Dendritic cell treated with granulocyte-macrophage colony-stimulating factor and Interleukin-4, amounts not matched to agents 40 ng/mL and 50 ng/mL, for 4 days (primary cell): ENCODE results near the gene RASAL2.
A peak's percentile ranks its signal among the peaks of the same experiment; 100 is the strongest.

Experiments used
- H3K27ac Mint-ChIP-seq: one replicate; pipeline ENCODE4 v1.8.0; 2022; ENCODE audit warnings: mild to moderate bottlenecking, mixed read lengths
- H3K27me3 Mint-ChIP-seq: one replicate; pipeline ENCODE4 v1.8.0; 2022; ENCODE audit warnings: mild to moderate bottlenecking, mixed read lengths
- H3K36me3 Mint-ChIP-seq: one replicate; pipeline ENCODE4 v1.8.0; 2022; ENCODE audit warnings: low read depth, mixed read lengths
- H3K4me1 Mint-ChIP-seq: one replicate; pipeline ENCODE4 v1.8.0; 2022; ENCODE audit warnings: low read depth, mixed read lengths
- H3K4me3 Mint-ChIP-seq: one replicate; pipeline ENCODE4 v1.8.0; 2022; ENCODE audit warnings: mild to moderate bottlenecking, moderate library complexity, mixed read lengths
- H3K9me3 Mint-ChIP-seq: one replicate; pipeline ENCODE4 v1.8.0; 2022; ENCODE audit warnings: mixed read lengths
- intact Hi-C: fragments of 100-400 bp; cut with micrococcal nuclease; formaldehyde crosslinking; loops from one replicate; pipeline ENCODE4 v1.15.0; 2022

Gene RASAL2

DNA sequence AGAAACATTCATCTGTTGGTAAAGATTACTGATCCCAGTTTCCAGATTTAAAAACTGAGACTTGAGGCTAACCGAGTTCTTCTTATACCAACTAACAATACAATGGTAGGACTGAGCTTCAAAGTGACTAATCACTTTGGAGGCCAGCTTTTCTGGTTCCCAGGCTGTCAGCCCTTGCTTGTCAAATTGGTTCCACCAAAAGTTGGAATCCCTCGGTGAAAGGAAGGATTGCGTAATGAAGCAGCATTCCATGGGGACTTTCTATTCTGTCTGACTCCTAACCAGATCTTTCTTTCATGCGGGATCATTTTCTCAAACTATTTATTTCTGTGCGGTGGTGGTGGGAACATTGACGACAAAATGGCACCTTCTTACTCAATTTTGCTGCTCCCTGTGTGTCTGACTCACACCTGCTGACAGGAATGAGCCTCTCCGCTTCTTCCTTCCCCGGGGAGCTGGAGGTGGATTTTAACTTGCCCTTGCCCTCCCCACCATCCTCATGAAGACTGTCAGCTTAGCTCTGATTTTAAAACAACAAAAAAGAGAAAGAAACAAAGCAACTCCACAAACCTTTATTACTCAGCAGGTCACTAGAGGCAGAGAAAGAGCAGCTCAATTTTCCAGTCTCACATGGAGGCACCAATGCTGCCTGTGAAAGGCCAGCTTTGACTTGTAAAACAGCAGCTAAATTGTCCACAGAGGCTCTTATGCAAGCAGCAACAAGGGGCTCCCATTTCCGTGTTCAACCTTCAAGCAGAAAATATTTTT is 32.9 kb upstream of the RASAL2 start:
- H3K27ac Mint-ChIP-seq: peak overlapping the region; percentile 13
- H3K4me1 Mint-ChIP-seq: peaks cover 66% of the 10 kb centered on the region
- no peaks in the 10 kb centered on the region for H3K27me3 Mint-ChIP-seq
- no peaks in the 10 kb centered on the region for H3K9me3 Mint-ChIP-seq
- H3K4me3 Mint-ChIP-seq: no peak overlapping the region
- H3K36me3 Mint-ChIP-seq: peaks cover 7% of the 10 kb centered on the region
- intact Hi-C loops: no loop called here

DNA sequence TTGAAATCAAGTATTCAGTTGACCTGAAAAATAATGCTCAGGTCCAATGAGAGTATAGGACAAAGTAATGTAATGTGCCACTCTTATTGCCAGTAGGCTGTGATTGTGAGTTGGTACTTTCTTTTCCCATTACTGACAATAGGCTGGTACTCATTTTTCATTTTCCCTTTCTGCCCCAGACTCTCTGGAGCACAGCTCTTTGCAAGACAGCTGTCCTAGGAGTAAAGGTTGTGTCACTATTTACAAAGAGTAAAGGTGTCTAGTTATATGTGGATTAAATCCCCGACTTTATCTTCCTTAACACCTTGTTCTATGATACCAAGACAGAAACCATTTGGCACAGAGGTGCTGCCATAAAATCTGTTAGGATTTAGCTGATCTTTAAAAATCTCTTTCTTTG is 32.3 kb upstream of the RASAL2 start:
- H3K27ac Mint-ChIP-seq: no peak overlapping the region
- H3K27me3 Mint-ChIP-seq: no peaks in the 10 kb centered on the region
- intact Hi-C loops: no loop called here
- no peaks in the 10 kb centered on the region for H3K9me3 Mint-ChIP-seq
- peaks cover 66% of the 10 kb centered on the region for H3K4me1 Mint-ChIP-seq
- H3K36me3 Mint-ChIP-seq: peaks cover 7% of the 10 kb centered on the region
- no peak overlapping the region for H3K4me3 Mint-ChIP-seq

DNA sequence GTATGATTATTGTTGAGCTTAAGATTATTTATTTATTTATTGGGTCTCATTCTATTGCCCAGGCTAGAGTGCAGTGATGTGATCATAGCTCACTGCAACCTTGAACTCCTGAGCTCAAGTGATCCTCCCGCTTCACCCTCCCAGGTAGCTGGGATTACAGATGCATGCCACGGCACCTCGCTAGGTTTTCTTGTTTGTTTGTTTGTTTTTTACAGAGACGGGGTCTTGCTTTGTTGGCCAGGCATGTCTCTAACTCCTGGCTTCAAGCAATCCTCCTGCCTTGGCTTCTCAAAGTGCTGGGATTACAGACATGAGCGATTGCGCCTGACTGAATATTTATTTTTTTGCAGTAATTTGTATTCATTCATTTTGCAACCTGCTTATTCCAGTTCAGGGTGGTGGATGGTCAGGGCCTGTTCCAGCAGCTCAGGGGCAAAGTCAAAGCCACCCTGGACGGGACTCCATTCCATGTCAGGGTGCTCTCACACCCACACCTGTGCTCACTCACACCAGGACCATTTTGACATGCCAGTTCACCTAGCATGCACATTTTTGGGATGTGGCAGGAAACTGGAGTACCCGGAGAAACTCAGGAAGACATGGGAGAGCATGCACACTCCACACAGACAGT is 29.6 kb upstream of the RASAL2 start:
- Mint-ChIP-seq H3K27ac (peak overlapping the region; percentile 97), H3K9me3 (no peaks in the 10 kb centered on the region), H3K27me3 (no peaks in the 10 kb centered on the region), H3K36me3 (peaks cover 7% of the 10 kb centered on the region), H3K4me3 (no peak overlapping the region), H3K4me1 (peaks cover 69% of the 10 kb centered on the region)
- intact Hi-C loops: no loop called here

DNA sequence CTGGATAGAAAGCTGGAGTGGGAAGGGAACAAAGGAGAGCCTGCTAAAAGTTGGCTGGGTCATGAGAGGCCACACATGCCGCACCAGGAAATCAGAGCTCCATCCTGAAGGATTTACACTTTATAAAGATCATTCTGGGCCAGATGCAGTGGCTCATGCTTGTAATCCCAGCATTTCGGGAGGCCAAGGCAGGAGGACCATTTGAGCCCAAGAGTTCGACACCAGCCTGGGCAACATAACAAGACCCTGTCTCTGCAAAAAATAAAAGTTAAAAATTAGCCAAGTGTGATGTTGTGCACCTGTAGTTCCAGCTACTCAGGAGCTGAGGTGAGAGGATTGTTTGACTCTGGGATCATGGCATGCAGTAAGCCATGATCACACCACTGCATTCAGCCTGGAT is 28.7 kb upstream of the RASAL2 start:
- intact Hi-C loops: no loop called here
- peak overlapping the region; percentile 97 for H3K27ac Mint-ChIP-seq
- peaks cover 66% of the 10 kb centered on the region for H3K4me1 Mint-ChIP-seq
- H3K27me3 Mint-ChIP-seq: no peaks in the 10 kb centered on the region
- peaks cover 7% of the 10 kb centered on the region for H3K36me3 Mint-ChIP-seq
- no peaks in the 10 kb centered on the region for H3K9me3 Mint-ChIP-seq
- no peak overlapping the region for H3K4me3 Mint-ChIP-seq

DNA sequence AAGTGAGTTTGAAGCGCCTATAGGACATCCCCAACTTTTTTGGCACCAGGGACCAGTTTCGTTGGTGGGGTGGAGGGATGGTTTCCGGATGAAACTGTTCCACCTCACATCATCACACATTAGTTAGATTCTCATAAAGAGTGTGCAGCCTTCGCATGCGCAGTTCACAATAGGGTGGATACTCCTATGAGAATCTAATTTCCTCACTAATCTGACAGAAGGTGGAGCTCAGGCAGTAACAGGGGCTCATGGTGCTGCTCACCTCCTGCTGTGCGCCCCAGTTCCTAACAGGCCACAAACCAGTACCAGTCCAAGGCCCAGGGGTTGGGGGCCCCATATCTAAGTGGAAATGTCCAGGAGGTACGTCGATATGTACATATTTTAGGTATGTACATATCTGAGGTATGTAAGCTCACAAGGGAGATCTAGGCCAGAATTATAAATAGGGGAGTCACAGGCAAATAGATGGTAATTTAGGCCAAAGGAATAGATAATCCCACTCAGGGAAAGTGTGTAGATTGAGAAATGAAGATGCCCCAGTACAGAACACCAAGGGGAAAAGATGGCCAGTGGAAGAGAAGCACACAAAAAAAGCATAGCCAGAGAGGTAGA is 27.5 kb upstream of the RASAL2 start:
- intact Hi-C loops: loop anchor here (2.0 kb wide), 1 partner anchor 60 kb away; no protein-coding TSS in a partner anchor
- Mint-ChIP-seq H3K4me3 (no peak overlapping the region), H3K4me1 (peaks cover 54% of the 10 kb centered on the region), H3K36me3 (peaks cover 7% of the 10 kb centered on the region), H3K27me3 (no peaks in the 10 kb centered on the region), H3K27ac (peak overlapping the region; percentile 97), H3K9me3 (no peaks in the 10 kb centered on the region)

DNA sequence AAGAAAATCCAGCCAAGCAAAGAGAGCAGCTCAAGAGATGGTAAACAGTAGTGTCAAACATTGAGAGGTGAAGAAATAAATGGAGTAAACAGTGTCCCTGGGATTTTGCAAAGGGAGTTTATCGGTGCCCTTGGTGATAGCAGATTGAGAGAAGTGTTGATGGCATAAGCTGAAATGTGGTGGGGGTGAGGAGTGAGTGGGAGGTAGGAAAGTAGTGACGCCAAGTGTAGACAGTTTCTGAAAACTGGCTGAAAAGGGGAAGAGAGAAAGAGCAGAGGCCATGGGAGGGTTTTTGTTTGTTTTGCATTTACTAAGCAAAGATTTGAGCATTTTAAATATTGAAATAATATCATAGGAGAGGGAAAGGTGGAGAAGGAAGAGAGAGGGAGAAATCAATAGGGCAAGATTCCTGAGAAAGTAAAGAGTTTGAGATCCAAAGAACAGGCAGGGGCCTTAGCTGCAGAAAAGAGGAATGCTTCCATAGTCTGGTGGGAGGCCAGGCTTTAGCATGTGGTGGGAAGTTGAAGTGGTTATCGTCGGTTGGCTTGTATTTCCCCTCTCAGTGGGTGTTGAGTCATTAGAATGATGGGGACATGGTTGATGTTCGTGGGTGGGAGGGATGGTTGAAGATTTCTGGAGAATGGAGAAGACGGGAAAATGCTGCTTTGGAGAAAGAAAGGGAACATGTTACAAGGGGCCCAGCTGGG is 26.8 kb upstream of the RASAL2 start:
- Mint-ChIP-seq H3K9me3 (no peaks in the 10 kb centered on the region), H3K36me3 (peaks cover 7% of the 10 kb centered on the region), H3K27me3 (no peaks in the 10 kb centered on the region), H3K4me1 (peaks cover 55% of the 10 kb centered on the region), H3K4me3 (peak overlapping the region; percentile 1), H3K27ac (peak overlapping the region; percentile 97)
- intact Hi-C loops: loop anchor here (1.0 to 2.0 kb wide), 2 partner anchors 26 to 60 kb away; no protein-coding TSS in a partner anchor

DNA sequence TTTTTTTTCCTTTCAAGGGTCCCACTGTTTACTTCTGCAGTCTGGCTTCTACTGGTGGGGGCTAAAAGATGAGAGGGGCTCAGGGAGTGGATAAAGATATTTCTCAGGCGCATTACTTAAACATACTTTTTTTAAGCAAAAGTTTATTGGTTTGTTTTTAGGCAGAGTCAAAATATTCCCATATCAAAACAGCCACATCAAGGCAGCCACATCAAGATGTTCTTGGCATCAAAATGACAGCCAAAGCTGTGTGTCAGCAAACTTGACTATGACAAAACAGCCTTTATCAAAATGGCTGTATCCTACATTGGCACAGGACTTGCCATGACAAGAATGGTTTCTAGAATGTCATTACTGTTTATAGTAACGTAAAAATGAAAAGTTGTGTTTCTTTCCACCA is 22.1 kb upstream of the RASAL2 start:
- peaks cover 40% of the 10 kb centered on the region for H3K4me1 Mint-ChIP-seq
- H3K27me3 Mint-ChIP-seq: no peaks in the 10 kb centered on the region
- H3K36me3 Mint-ChIP-seq: no peaks in the 10 kb centered on the region
- intact Hi-C loops: no loop called here
- H3K27ac Mint-ChIP-seq: peak overlapping the region; percentile 21
- no peaks in the 10 kb centered on the region for H3K9me3 Mint-ChIP-seq
- H3K4me3 Mint-ChIP-seq: no peak overlapping the region

DNA sequence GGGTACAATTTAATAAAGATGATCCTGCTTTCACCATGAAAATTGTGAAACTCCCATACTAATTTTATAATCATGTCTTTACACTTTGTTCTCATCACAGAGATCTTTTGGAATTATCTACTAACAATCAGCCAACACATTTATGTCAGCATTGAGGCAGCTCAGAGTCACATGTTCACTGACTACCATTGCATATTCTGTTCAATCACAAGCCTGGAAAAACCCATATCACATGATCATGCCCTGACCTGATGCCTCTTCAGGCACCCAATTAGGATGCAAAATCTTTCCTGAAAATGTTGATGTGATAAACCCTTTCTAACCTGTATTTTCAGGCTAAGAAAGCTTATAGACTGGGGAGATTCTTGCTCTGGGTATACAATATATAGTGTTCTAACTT is 21.6 kb upstream of the RASAL2 start:
- intact Hi-C loops: no loop called here
- Mint-ChIP-seq H3K4me3 (no peak overlapping the region), H3K27me3 (no peaks in the 10 kb centered on the region), H3K27ac (no peak overlapping the region), H3K36me3 (no peaks in the 10 kb centered on the region), H3K4me1 (peaks cover 35% of the 10 kb centered on the region), H3K9me3 (no peaks in the 10 kb centered on the region)

DNA sequence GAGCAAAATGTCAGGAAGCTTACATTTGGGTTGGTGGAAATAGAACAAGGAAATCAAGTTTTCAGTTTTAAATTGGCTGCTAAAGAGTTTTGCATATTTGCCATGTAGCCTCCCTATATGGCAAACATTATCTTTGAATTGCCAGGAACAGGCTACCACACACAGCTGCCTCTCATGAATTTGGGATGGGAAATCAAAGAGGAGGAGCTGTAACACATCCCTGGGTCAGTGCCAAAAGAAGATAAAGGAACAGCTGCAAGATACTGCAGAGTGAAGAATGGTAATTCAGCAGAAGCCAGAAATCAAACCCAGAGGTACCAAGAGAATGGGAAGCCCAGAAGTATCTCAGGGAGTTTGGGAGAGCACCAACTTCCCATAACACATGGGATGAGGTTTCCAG is 18.6 kb upstream of the RASAL2 start:
- Mint-ChIP-seq H3K9me3 (no peaks in the 10 kb centered on the region), H3K4me1 (peaks cover 19% of the 10 kb centered on the region), H3K27ac (no peak overlapping the region), H3K27me3 (no peaks in the 10 kb centered on the region), H3K4me3 (no peak overlapping the region), H3K36me3 (no peaks in the 10 kb centered on the region)
- intact Hi-C loops: no loop called here

DNA sequence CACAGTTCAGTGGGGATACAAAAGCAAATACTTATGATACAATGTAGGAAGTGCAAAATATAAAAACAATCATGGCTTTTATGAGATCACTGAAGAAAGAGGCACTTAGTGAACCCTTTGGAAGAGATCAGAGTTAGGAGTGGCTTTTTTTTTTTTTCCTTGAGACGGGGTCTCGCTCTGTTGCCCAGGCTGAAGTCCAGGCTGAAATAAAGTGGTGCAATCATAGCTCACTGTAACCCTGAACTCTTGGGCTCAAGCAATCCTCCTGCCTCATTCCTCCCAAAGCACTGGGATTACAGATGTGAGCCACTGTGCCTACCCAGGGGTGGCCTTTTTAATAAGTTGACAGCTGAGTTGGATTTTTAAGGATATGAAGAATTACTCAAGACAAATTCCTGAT is 17.3 kb upstream of the RASAL2 start:
- Mint-ChIP-seq H3K4me1 (peaks cover 22% of the 10 kb centered on the region), H3K9me3 (no peaks in the 10 kb centered on the region), H3K4me3 (no peak overlapping the region), H3K27me3 (no peaks in the 10 kb centered on the region), H3K27ac (no peak overlapping the region), H3K36me3 (no peaks in the 10 kb centered on the region)
- intact Hi-C loops: no loop called here

DNA sequence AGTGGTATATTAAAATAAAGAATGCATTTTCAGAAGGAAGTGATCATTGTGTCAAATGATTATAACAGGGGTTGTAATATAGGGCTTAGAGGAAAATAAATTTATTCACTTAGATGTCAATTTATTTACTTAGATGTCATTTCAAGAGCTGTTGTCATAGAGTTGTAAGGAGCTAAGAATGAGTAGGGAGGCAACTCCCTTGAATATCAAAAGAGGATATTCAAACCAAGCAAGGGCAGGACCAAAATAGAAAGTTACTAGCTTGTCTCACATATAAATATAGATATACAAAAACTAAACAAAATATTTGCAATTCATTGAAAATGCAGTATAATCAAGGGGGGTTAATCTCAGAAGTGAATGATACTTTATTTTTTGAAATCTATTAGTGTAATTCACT is 16.0 kb upstream of the RASAL2 start:
- Mint-ChIP-seq H3K27me3 (no peaks in the 10 kb centered on the region), H3K36me3 (no peaks in the 10 kb centered on the region), H3K4me3 (no peak overlapping the region), H3K9me3 (peaks cover 7% of the 10 kb centered on the region), H3K27ac (no peak overlapping the region), H3K4me1 (peaks cover 12% of the 10 kb centered on the region)
- intact Hi-C loops: no loop called here

DNA sequence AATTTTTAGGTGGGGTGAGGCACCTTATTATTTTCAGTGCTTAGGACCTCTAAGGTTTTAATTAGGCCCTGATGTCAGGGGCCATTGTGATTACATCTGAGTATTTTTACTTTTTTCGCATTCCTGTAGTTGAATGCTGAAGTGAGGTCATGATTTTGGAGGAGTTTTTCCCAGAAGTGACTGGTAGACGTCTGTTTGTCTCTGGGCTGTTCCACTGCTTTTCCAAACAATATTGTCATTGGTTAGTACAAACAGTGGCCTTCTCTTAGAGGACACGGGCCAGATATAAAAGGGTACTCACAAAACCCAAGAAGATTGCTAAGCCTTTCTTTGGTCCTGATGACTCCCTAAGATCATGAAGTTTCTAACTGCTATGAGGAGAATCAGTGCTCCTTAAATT is 7.6 kb upstream of the RASAL2 start:
- Mint-ChIP-seq H3K4me1 (peaks cover 20% of the 10 kb centered on the region), H3K9me3 (peaks cover 14% of the 10 kb centered on the region), H3K36me3 (no peaks in the 10 kb centered on the region), H3K4me3 (no peak overlapping the region), H3K27me3 (no peaks in the 10 kb centered on the region), H3K27ac (no peak overlapping the region)
- intact Hi-C loops: loop anchor here (5.0 kb wide), 1 partner anchor 49 kb away; no protein-coding TSS in a partner anchor

DNA sequence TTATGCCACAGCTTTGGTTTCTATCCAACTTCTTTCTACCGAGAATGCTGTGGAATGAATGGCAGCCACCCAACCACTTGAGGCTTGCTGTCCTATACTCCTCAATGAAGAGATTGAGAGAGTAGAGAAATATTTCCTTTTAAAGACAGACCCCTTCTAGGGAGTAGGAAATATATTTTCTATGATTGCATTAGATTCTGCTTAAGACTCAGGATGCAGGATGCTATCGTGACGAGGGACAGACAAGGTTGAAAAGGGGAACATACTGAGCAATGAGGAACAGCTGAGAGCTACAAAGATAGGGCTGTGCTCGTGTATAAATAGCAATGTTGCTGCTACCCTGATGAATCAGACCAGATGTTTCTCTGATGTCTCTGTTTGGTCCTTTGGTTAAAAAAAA is 7.1 kb upstream of the RASAL2 start:
- intact Hi-C loops: loop anchor here (5.0 kb wide), 1 partner anchor 49 kb away; no protein-coding TSS in a partner anchor
- Mint-ChIP-seq H3K9me3 (peaks cover 14% of the 10 kb centered on the region), H3K27me3 (no peaks in the 10 kb centered on the region), H3K4me1 (peaks cover 20% of the 10 kb centered on the region), H3K27ac (no peak overlapping the region), H3K4me3 (no peak overlapping the region), H3K36me3 (no peaks in the 10 kb centered on the region)

DNA sequence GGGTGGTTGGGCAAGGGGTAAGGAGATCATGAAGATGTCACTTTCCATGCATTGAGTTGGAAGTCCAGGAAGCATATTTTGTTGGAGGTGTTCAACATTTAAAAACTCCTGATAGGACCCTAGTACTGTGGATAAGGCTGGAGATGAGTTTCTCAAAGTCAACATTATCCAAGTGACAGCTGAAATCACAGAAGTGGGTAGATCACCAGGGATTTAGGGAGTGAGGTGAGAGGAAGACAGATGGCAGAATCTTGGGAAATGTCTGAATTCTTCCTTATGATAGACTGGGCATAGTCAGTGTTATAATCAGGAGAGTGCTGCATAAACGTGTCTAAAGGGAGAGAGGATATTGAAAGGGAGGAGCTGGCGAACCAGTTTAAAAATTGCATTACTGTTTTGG is 5.3 kb upstream of the RASAL2 start:
- Mint-ChIP-seq H3K4me1 (peaks cover 32% of the 10 kb centered on the region), H3K36me3 (peaks cover 6% of the 10 kb centered on the region), H3K27me3 (no peaks in the 10 kb centered on the region), H3K4me3 (no peak overlapping the region), H3K27ac (no peak overlapping the region), H3K9me3 (no peaks in the 10 kb centered on the region)
- intact Hi-C loops: loop anchor here (5.0 kb wide), 1 partner anchor 51 kb away; no protein-coding TSS in a partner anchor
